Stimulated activated CD8-positive, alpha-beta memory T cell treated with anti-CD3 and anti-CD28 coated beads, Interleukin-12 subunit alpha, Interleukin-12 subunit beta, amount 100 ng/mL, for 24 hours (primary cell): ENCODE data around the gene SOHLH2.

Experiments
- DNase-seq: peaks from one replicate; pipeline ENCODE4 v3.0.0-alpha.2; 2020; ENCODE audit errors: extremely low read depth

Gene SOHLH2

DNA sequence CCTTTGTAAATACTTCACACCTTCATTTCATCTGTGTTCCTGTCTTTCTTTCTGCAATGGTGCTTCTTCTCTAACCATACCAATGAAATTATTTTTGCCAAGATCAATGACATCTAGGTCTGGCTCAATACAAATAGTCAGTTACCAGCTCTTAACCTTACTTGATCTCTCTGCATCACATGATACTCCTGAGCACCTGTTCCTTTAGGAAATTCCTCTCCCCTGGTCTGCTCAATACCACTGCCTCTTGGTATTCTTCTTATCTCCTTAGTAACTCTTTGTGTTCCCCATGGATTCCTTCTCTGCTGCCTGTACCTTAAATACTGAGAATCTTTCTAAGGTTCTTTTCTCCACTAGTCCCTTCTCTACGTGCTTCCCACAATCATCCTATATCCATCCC, 25.9 kb downstream of the SOHLH2 start:
- DNase-seq: no peak

DNA sequence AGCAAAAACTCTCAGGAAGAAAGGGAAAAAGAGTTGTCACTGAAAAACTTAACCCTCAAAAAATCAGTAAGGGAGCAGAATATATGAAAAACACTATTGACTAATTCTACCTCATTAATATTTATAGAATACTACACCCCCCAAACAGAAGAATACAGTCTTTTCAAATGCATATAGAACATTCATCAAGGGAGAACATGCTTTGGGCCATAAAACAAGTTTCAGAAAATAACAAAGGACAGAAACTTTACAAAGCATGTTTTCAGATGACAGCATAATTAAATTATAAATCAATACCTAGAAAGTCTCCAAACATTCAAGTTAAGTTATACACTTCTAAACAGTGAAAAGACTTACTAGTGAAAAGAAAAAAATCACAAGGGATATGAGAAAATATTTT, 30.5 kb downstream of the SOHLH2 start:
- no peak for DNase-seq

DNA sequence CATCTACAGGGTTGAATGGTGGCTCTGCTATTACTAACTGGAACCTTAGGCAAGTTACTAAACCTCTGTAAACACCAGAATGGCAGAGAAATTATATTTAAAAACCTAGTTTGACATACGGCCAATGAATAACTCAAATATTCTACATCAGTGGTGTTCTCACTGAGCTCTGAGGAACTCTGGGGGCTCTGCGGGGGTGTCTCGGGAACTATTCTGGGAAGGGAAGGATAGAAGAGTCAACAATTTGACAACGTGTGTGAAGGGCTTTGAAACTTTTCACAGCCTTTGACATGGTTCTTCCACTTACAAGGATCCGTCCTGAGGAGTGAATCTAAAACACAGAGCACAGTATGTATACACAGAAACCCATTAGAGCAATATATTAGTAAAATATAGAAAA, 38.7 kb downstream of the SOHLH2 start:
- DNase-seq: no peak

DNA sequence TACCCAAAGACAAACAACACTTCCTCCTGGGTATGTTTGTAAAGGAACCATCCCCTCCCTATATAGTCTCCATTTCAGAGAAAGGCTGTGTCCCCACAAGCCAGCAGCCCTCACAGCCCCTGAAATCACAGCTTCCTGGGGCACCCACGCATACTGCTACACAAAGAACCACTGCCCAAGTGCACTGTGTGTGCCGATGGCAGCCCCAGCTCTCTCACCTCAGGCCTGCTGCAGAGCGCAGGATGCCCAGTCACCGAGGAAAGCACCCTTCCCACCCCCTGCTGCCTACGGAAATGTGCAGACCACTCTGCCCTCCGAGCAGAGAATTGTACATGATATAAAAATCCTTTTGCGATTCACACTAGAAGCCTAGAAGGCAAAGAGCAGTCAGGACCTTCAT, 39.4 kb downstream of the SOHLH2 start:
- no peak for DNase-seq

DNA sequence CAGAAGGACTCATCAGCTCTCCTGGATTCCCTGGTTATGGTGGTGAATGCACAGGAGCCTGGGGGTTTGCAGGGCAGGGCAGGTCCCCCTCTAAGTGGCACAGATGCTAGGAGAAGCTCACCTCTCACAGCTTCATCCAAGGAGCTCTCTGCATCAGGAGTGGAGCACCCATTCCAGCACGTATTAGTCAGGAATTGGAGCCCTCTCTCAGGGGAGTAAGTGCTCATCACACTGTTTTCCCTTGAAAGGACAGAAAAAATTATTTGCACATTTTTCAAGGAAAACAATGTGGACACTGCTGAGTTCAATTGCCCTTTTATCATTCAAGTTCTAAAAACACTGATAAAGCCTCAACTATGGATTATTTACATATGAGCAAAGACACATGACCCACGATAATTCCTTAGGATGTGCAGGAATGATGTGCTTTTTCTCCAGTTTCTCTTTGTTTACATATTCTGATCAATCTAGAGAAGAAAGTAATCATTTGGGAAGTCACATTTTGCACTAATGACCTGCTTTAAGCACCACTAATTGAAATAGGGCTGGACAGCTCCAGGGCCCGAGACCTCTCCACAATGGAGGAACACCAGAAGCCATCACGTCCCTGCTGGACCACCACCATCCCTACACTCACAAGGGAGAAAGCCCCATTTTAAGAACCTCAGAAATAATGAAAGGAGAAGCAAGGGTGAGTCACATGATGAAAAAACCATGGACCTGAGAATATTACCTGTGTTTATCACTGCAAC, 40.6 kb downstream of the SOHLH2 start:
- DNase-seq: no peak

DNA sequence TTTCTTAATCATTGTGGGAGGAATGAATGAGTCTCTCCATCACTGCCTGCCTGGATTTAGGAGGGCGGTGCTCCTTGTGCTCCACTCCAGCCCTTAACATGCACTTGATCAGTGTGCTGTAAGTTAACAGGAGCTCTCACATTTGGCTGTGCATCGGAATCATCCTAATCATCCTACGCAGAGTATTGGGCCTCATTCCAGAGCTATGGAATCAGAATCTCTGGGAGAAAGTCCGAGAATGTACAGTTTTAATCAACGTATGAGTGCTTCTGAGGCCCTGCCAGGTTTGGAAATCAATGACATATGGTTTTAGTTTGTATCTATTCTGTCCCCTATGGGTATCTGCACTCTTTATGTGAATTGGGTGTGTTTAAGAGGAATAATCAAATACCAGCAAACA, 48.3 kb downstream of the SOHLH2 start:
- no peak for DNase-seq

DNA sequence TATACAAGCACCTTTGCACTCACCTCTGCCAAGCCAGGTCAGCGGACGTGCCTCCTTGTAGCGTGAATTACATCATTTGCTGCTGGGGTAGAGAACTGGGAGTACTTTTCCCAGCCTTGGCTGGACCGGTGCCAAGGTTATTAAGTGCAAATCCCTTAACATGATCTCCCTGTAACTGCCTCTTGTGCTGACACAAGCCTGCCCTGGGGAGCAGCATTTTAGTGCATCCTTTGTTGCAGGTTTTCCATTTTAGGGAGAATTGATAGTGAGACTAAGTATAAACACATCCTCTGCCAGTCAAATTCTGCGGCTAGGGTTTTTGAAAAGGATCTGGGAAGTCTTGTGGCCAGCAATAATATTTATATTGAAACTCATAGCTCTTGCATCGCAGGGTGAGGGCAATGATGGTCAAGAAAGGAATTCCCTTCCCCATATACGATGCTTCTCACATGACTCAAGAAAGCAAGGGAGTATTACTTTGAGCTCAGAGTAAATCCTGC, 50.5 kb downstream of the SOHLH2 start:
- no peak for DNase-seq

DNA sequence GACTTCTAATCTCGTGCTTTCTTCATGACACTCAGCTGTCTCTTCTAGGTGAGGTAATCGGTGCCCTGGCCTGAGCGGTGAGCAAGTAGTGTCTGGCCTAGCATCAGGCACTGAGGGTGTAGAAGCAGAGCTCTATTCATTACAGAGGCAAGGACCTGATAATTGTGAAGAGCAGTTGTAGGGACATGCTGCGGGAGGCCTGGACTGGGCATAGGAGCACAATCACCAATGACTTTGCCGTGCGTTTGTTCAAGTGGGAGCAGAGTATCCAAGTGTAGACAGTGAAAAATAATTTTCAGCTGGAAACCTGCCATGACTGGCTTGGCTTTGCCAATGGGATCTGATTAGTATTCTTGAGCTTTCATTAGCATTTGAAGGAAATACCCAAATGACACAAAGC, 51.1 kb downstream of the SOHLH2 start:
- no peak for DNase-seq

DNA sequence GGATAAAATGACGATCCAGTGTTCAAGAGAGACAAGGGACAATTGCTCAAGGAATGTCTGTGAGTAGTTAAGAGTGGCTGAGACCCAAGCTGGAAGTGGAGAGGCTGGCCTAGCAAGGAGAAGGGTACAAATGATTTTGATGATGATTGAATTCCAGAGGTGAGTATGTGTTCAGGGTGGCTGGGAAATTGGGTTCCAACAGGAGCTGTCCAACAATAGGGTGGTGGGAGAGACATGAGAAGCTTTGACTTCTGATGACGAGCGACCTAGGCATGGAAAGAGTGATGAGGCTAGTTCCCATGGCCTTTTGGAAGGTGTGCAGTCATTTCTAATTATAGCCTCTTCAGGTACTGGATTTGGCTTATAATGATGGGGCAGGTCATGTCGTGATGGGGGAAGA, 54.1 kb downstream of the SOHLH2 start:
- DNase-seq: no peak

DNA sequence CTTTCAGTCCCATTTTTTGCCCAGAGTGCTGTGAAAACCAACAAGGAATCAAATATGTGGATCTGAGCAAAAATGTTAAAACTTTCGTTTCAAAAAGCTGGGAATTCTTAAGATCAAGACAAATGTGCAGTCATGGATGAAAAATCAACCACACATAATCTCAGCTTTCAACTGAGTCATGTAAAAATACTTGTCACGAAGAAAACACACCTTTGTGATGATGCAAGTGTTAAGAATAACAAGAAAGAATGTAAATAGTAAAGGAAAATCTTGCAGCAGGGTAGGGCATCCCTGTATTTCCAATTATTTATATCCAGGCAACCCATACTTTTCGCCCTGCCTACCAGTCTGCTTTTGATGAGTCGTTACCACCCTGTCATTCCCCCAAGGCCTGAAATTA, 55.7 kb downstream of the SOHLH2 start:
- no peak for DNase-seq

DNA sequence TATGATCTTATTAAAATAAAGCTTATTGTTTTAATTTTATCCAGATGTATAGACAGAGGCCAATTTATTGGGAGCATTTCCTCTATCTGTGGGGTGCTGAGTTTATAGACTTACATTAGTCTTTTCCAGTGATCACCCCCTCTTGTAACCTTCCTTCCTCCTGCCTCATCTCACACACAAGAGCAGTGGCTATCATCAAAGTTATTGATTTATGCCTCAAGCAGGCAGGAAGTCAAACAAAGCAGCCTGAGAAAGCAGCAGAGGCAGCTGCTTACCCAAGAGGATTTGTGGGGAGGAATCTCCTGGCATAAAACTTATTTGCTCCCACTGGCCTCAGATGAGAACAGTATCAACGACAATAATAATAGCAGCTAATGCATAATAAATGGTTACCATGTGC, 56.9 kb downstream of the SOHLH2 start:
- no peak for DNase-seq

DNA sequence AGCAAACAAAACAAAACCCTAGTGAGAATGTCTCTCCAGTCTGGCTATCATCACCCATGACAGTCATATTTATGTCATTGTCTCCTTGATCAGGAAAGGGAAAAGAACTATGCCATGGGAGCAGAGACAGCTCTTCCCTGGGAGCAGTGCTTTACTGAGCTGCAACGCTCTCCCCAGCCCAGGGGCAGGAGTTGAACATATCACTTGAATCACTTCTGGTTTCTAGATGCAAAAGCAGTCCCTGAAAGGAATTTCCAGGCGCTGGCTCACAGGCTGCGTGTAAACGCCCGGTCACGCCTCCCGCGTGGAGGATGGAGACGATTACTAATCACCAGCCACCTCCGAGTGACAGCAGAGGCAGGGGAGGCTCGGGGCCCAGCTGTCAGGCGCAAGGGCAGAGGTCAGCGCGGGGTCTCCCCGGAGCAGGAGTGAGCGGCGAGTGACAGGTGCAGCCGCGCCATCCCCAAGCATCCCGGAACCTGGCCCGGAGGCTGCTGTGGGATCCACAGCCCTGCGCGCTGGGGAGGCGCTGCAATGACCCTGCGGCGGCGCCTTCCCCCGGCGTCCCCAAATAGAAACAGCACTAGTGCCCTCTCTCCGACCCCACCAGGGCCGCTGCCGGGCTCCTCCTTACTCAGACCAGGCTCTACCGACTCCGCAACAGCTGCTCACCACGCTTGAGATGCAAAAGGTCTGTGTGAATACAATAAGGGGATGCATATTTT, 59.6 kb downstream of the SOHLH2 start:
- DNase-seq: no peak

DNA sequence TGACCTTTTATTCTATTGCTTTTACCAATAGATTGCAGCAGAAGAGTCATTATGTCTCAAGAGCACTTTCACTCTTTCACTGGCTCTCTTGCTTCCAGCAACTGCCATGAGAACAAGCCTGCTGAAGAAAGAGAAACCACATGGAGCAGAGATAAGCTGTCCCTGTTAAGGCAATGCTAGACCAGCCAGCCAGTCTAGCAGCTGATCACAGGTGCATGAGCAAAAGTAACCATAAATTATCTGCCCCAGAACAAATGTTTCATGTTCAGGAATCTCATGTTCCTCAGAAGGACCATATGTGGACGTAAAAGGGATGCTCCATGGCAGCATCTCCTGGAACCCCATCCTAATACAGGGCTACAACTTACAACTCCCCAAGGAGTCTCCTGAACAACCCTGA, 62.8 kb downstream of the SOHLH2 start:
- DNase-seq: no peak

DNA sequence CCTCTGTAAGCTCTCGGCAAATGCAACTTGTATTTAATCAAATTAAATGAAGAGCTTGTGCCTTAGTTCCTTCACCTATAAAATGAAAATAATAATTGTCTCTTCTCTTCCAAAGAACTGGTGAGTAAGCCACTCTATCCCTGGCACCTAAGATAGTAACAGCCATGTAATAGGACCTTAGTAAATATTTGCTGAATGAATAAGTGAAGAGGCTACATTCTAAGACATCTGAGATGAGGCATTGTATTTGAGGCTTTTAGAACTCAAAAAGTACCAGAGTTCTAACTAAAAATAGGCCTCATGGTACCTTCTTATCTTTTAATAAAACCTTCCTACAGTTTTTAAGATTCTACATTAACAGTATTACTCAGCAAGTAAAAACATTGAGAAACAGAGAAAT, 65.9 kb downstream of the SOHLH2 start:
- no peak for DNase-seq

DNA sequence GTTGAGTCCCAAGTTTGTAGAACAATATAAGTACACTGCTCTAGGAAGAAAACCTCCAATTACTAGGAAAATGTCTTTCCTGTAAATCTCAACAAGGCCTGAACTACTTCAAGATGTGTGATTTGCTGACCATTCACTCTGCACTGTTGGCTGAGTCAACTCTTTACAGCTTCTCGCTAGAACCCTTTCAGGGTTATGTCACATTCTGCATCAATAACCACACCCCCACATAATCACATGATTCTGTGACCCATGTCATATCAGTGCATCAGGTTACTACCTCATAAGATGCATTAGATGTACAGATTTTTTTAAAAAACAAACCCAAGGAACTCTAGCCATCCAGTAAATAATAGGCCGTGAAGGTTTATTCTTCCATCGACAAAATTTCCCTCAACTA, 67.0 kb downstream of the SOHLH2 start:
- no peak for DNase-seq

DNA sequence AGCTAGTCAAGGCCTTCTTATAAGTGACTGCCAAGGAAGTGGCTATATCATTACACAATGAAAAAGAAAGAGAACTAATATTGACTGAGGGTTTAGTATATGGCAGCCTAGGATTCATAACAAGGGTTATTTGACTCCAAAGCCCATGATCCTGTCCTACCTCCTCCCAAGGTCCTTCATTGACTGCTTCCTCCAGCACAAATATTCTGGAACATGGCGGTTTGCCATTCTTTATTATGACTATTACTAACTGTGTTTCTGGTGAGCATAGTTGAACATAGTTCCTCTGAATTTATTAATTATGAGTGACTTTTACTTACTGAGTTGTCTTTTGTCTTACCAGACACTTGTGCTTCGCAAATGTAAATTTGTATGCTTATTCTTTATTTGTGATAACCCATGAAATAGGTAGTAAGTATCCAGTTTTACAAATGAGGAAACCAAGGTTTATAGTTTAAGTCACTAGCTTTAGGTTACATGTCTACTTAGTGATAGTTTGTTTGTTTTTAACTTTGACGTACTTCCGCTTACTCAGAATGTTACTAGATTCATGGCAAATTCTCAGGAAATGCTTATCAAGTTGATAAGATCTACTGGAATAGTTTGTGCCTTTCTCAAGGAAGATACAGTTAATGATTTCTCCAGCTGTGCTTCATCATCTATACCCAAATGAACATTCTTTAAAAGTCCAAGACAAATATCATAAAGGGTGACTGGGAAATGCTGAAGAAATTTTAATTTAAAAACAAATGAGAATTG, 67.7 kb downstream of the SOHLH2 start:
- DNase-seq: no peak

DNA sequence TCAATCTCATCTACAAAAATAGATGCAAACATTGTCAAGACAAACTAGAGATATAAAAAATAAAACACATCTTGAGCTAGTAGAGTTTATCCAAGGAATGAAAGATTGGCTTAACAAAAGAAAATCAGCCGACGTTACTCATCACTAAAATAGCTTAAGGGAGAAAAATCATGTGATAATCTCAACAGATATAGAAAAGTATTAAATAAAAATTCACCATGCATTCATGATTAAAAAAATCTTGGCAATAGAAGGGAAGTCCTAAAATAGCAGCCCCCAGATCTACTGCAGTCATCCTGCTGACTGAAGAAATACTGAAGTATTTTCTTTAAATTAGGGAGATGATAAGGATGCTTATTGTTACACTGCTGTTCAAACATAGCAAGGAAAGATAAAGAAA, 70.6 kb downstream of the SOHLH2 start:
- DNase-seq: no peak

DNA sequence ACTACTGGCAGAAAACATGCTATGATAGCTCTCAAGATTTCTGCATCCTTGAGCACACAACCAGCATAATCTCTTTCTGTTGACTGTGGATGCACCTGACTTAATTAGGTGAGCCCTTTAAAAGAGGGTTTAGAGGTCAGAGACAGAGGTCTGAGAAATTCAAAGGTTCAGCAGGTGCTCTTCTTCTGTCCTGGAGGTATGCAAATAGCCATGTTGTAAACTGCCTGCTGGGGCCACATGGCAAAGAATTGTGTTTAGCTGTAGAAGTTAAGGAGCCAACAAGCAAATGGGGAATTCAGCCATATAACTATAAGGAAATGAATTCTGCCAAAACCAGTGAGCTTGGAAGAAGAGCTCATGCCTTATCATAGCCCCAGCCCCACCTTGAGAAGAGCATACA, 71.6 kb downstream of the SOHLH2 start:
- DNase-seq: no peak

DNA sequence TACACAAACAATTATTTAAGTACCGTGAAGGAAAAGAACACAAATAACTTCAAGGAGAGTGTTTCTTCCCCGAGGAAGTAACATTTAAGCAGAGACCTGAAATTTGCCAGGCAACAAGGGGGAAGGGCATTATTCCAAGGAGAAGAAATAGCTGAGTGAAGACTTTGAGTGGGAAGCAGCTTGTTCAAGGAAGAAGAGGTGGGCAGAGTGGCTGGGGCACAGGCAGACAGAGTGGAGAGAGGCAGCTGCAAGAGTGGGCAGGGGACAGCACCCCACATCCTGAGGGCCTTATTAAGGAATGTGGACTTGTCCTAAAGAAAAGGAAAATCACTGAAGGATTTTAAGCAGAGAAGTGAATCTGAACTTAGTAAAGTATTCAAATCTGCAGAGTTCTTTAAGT, 78.5 kb downstream of the SOHLH2 start:
- DNase-seq: no peak

DNA sequence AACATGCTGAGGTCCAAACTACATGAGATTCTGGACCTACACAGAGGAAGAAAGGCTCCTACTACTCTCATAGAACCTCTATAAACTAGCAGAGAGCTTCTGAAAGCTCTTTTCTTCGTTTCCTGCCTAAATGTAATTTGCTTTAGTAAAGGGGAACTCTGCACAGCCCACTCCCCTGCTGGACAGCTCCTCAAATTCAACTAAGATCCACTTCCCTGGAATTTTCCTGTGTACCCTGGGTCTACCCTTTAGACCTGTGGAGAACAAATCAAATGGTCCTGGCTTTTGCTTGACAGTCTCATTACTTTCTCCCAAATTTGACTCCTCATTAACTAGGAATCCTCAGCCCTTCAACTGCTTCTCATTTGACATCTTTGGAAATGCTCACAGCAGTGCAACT, 79.7 kb downstream of the SOHLH2 start:
- DNase-seq: no peak

DNA sequence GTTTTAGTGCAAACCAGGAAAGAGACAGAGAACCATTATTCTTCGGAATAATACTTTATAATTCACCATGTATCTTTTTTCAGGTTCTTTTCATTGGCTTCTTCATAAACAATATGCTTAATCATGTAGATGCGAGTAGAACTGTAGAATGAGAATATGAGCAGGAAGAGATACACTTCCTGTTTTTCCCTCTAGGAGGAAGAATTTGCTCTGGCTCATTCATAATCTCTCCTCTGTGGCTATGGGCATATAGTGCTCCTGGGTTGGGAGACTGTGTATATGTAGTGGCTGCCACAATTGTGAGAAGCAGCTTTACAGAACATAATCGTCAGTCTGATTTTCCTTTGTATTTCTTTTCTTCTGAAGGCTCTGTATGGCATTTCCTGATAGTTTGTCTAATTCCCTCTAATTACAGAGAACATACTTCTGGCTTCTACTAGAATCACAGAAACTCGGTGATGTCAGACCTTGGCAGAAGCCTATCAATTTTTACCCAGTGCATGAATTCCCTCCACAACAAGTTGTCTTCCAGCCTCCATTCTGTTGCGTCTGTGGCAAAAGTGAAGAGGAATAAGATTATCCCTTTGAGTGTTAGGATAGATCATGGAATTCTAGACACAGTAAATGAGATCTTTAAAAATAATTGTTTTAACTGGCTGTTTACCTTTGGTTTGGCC, 80.3 kb downstream of the SOHLH2 start:
- DNase-seq: no peak

DNA sequence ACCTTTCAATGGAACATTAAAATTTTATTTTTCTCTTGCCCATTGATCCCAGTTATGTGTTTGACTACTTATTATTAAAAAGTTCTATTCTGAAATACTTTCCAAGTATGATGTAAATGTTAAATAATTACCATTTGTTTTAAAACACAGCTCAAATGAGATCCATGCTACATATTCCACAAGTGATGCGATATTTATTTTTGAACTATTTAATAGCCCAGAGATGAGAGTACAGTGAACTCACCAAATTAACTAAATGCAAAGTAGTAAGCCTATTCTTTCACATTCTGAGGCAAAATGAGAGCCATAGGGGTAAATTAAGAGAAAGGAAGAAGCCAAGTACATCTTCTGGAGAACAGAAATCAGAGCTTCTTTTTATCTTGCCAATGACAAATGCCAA, 82.0 kb downstream of the SOHLH2 start:
- no peak for DNase-seq
